ENCODE data around the gene ZNF212.
"Not testable (repeated sequence)": the region's sequence is repeated elsewhere in the genome, so short reads cannot be mapped to it uniquely, and the experiment has no call there.

Gene ZNF212

DNA sequence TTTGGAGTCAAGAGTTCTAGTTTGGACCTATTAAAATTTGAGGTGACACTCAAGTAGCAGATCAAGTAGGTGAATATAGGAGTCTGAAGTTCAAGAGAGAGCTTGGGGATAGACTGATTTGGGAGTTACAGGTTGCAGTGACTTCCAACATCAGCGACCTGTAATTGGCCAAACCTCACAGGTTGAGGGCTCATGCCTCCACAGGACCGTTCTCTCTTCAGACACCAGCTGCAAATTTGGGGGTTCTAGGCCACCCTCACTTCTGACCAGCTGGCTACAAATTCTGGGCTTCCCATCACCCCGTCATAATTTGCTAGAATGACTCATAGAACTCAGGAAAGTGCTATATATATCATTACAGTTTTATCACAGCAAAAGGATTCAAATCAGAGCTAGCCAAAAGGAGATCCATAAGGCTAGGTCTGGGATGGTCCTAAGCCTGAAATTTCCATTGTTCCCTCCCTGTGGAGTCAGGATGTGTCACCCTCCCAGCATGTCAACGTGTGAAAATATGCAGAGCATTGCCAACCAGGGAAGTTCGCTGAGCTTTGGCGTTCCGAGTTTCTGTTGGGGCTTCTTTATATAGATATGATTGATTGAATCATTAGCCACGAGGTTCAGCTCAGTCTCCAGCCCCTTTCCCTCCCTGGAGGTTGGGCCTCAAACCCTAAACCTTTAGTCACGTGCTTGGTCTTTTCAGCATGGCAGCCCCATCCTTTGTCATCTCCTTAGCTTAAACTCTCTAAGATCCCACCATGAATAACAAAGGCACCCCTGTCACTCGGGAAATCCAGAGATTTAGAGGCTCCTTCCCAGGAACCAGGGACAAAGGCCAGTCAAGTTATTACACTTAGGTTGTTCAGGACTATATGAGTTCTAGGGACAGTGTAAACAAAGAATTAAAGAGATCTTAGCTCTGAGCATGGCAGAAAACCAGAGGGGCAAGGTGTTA is 20.7 kb upstream of the ZNF212 start:
- no peak for DNase-seq (ENCODE audit: low read depth)

DNA sequence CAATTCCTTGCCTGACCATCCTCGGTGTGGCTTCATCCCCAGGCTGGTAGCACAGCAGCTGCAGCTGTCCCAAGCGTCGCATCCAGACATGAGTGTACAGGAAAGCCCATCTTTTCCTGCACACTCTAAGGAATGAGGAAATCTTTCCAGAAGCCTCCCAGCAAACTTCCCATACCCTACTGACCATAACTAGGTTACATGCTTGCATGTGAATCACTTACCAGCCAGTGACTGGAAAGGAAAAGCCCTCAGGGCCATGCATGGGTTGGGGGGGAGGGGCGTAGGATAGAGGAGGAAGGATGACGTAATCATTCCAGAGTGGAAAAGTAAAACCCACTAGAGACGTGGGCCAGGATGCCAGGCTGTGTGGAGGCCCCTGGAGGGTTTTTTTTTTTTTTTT is 18.9 kb upstream of the ZNF212 start:
- no peak for DNase-seq (ENCODE audit: low read depth)

DNA sequence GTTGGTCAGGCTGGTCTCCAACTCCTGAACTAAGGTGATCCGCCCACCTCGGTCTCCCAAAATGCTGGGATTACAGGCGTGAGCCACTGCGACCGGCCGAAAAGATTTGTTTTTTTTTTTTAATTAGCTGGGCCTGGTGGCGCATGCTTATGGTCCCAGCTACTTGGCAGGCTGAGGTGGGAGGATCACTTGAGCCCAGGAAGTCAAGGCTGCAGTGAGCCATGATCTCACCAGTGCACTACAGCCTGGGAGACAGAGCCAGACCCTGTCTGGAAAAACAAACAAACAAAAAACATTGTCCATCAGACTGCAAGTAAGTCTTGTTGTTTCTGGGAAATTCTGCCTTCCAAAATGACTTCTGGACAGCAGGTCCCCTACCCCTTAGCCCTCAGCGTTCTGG is 16.3 kb upstream of the ZNF212 start:
- DNase-seq (ENCODE audit: low read depth): no peak

DNA sequence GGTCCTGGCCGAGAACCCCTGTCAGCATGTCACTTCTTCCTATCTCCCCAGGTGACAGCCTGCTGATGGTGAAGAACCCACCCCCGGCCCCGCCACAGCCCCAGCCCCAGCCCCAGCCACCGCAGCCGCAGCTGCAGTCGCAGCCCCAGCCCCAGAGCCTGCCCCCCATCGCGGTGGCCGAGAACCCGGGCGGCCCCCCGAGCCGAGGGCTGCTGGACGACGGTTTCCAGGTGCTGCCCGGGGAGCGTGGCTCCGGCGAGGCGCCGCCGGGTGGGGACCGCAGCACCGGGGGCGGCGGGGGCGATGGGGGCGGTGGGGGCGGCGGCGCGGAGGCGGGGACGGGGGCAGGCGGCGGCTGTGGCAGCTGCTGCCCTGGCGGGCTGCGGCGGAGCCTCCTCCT is 15.7 kb upstream of the ZNF212 start:
- no peak for DNase-seq (ENCODE audit: low read depth)

DNA sequence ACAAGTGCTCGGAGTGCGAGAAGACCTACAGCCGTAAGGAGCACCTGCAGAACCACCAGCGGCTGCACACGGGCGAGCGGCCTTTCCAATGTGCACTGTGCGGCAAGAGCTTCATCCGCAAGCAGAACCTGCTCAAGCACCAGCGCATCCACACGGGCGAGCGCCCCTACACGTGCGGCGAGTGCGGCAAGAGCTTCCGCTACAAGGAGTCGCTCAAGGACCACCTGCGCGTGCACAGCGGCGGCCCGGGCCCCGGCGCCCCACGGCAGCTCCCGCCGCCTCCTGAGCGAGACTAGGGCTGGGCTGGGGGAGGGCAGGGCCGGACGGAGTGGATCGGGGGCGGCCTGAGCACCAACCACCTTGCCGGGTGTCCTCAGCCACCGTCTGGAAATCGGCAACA is 15.1 kb upstream of the ZNF212 start:
- DNase-seq (ENCODE audit: low read depth): no peak

DNA sequence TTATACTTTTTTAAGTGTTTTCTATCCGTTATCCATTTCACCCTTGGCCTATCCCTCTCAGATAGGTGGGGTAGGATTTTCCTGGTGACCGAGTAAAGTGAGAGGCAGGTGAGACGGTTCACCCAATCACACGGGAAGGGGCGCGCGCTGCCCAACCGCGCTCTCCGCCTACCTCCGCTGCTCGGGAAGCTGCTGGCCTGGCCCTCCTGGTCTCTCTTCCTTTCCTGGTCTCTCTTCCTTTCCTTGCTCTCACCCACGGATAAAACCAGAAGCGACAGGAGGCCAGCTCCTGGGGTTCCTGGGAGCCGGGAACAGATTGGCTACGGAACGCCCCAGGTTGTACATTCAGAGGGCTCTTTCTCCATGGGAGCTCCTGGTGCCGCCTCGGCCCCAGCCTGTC is 14.3 kb upstream of the ZNF212 start:
- DNase-seq (ENCODE audit: low read depth): no peak

DNA sequence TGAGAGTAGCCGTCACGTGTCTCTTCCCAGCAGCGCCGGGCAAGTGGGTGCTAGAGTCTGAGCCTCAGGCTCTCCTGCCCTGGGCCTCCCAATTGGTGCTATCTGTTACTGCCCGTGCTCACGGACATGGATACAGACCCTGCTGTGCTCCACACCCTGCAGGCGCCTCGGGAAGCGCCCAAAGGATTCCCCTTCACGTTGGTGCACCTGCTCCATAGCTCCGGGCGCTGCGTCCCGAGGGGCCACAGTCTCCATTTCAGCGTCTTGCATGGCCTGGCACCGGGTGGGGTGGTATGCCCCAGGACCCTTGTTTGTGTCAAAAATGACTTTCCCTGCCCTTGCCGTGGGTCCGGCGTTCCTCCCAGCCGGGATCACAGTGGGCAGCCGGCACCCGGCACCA is 13.8 kb upstream of the ZNF212 start:
- no peak for DNase-seq (ENCODE audit: low read depth)

DNA sequence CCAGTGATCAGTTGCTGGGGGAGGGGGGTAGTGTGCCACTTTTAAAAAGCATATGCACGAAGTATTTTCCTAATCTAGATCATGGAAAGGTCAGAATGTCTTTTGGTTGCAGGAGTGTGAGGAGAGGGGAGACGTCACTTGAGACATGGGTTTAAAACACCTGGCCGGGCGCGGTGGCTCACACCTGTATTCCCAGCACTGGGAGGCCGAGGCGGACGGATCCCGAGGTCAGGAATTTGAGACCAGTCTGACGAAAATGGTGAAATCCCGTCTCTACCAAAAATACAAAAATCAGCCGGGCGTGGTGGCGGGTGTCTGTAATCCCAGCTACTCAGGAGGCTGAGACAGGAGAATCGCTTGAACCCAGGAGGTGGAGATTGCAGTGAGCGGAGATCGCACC is 13.1 kb upstream of the ZNF212 start:
- DNase-seq (ENCODE audit: low read depth): not testable (repeated sequence)

DNA sequence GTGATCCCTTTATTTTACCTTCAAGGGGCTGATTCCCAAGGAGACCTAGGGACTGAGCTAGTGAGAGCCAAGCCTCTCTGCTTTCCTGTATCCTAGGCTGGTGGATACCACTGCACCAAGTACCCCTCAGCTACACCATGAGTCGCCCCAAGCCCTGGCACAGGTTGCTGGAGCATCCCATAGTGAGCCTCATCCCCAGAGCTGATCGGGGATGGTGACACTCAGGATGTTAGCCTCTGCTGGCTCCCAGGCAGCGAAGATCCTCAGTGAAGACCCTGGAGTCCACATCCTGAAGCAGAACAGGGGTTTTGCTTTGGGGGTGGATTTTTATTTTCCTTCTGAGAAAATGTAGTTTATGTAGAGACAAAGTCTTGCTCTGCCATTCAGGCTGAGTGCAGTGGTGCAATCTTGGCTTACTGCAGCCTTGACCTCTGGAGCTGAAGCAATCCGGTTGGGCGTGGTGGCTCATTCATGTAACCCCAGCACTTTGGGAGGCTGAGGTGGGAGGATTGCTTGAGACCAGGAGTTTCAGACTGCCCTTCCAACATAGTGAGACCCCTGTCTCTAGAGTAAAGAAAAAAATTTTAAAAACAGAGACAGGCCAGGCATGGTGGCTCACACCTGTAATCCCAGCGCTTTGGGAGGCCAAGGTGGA is 12.5 kb upstream of the ZNF212 start:
- DNase-seq (ENCODE audit: low read depth): no peak

DNA sequence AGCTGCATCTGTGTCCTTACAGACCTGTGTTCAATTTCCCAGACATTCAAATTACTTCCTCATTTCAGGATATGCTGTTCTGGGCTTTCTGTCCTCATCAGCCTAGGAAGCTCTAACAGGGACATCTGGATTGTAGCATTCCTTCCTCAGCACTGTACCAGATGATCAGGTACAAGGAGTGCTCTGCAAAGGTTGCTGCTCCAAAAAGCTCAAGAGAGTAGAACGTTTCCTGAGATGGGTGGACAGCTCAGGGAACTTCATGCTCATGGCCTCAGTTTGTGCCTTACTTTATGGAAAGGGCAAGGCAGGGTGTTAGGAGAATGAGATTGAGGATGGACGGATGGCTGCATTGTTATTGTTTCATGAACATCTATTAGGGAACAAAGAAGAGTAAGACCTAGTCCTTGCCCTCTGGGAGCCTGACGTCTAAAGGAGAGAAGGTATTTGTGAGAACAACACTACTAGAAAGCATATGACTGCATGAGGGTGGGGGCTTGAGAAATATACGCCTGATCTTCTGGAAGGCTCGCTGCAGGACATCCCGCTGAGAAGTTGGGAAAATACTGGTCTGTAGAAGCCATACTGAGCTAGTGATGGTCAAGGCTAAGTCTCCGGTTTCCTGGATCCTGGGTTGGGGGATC is 10.5 kb upstream of the ZNF212 start:
- no peak for DNase-seq (ENCODE audit: low read depth)

DNA sequence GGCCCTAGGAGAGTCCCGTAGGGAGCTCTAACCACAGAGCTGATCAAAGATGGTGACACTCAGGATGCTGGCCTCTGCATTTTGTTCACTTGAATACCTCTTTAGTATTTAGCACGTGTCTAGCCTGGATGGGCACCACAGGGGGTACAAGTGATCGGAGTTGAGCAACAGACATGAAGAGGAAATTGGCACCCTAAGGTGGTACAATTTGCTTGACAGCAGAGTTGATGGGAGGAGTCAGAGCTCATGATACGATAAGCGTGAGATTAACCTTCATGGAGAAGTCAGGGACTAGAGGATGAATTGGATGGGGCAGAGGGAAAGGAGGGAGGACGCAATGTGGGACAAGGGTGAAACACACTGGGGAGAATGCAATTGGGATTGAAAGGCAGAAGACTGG is 9.9 kb upstream of the ZNF212 start:
- no peak for DNase-seq (ENCODE audit: low read depth)

DNA sequence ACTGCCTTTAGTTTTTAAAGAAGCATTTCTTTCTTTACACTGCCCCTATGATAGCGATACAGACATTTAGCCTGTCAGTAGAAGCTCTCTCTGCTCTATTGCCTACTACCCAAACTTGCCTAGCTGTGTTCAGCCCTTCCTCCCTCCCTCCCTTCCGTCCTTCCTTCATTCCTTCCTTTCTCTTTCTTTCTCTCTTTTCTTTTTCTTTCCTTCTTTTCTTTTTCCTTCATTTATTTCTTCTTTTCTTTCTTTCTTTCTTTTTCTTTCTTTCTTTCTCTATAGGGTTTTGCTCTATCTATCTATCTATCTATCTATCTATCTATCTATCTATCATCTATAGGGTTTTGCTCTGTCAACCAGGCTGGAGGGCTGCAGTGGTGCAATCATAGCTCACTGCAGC is 7.1 kb upstream of the ZNF212 start:
- no peak for DNase-seq (ENCODE audit: low read depth)

DNA sequence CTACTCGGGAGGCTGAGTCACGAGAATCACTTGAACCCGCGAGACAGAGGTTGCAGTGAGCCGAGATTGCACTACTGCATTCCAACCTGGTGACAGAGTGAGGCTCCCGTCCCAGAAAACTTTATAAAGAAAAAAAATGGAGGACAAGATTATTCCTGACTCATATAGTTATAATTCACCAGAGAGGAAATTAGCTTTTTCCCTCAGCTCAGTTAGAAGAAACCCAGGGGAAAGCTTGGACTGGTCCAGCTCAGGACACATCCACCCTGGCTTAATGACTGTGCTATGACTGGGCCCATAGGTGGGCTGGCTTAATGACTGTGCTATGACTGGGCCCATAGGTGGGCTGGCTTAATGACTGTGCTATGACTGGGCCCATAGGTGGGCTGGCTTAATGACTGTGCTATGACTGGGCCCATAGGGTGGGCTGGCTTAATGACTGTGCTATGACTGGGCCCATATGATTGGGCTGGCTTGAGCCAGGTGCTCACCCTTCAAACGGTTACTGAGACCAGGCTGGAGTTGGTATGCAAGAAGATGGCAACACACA is 5.7 kb upstream of the ZNF212 start:
- not testable (repeated sequence) for DNase-seq (ENCODE audit: low read depth)

DNA sequence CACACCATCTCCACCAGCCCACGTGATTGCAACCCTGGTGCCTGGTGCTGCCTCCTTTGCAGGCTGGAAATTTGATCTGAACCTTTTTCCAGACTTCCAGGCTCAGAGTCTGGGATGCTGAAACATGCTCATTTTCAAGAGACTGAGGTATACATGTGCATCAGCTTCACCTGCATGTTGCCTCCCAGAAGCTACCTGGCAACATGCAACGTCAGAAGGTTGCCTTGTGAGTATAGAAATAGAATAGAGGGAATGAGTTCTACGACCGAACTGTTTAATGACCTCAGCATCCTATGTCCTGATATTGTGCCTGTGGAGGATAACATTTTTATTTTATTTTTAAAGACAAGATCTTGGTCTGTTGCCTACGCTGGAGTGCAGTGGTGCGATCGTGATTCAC is 1.9 kb upstream of the ZNF212 start:
- DNase-seq (ENCODE audit: low read depth): no peak

DNA sequence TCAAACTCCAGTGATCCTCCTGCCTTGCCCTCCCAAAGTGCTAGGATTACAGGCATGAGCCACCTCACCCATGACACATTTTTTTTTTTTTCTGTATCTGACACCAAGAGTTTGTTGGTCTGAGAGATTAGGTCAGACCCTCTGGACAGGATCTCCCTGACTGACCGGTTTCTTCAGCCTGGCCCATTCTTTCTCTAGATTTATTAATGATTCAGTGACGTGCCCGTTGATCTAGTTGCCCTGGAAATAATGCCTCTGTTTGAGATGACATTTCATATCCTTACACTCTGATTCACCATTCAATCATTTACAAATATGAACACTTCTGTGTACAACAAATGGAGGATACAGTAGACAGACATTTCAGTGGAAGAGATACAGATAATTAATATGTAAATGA is 1.4 kb upstream of the ZNF212 start:
- no peak for DNase-seq (ENCODE audit: low read depth)

DNA sequence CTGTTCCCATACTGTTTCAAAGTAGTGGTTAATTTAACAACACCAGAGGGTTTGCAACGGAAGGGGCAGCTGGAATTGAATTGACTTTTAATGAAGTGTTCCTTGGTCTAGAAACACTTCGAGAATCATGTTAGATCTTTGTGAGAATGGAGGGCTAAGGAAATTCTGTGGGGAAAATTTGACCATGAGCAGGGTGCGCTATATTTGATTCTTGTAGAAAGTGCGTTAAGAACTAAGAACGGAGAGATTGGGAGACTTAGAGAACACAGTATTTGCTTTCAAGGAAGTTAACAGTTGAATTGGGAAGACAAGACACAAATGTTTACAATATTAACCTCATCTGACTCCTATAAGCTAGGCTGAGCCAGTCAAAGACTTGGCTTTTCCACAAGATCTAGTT is 1.2 kb downstream of the ZNF212 start:
- DNase-seq (ENCODE audit: low read depth): no peak

DNA sequence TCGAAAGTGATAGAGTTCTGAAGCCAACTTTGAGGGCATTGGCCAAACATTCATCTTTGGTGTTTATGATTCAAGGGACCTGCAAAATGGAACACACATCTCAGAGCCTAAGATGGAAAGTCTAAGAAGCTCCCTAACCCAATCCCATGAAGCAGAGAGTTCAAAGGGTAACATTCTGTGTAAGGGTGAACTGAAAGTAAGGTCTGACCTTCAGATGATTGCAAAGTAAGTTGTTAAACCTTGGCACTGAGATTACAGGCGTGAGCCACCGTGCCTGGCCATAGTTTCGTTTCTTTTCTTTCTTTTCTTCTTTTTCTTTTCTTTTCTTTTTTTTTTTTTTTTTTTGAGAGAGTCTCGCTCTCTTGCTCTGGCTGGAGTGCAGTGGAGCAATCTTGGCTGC is 2.2 kb downstream of the ZNF212 start:
- no peak for DNase-seq (ENCODE audit: low read depth)

DNA sequence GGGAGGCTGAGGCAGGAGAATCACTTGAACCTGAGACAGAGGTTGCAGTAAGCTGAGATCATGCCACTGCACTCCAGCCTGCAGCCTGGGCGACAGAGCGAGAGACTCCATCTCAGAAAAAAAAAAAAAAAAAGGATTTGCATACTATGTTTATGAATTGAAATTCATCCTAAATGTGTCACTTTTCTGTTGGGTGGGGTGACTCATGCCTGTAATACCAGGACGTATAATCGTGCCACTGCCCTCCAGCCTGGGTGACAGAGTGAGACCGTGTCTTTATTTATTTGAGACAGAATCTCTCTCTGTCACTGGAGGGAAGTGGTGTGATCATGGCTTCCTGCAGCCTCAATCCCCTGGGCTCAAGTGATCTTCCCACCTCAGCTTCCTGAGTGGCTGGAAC is 5.8 kb downstream of the ZNF212 start:
- DNase-seq (ENCODE audit: low read depth): no peak

DNA sequence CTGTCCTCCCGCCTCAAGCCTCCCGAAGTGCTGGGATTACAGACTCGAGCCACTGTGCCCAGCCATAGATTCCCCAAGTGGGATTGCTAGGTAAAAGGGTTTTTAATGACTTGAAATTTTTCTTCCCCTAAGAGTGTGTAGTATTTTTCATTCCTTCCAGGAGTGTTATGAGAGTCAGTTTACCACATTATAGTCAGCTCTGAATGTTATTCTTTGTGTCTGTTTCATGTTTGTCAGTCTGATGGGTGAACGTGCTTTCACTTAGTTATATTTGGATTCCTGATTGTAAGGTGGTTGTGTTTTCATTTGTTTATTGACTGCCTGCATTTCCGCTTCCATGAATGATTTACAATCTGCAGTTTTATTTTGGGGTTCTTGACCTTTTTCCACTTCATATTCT is 6.3 kb downstream of the ZNF212 start:
- no peak for DNase-seq (ENCODE audit: low read depth)

DNA sequence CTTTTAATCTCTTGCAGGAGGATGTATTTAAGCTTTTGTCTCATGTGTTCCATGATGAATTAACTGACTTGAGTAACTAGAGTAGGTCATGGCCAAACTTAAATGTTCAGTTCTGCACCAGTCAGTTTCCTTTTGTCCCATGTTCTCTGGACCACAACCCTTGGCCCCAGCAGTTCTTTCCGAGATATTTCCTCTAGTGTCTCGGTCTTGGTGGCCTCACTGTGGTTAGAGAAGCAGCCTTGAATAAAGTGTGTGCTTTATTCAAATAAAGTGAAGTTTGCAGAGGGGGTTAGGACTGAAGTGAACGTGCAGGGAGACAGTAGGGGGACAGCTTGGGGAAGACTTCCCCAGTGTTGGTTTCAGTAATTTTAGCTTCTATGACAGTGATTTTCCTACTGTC is 9.3 kb downstream of the ZNF212 start:
- no peak for DNase-seq (ENCODE audit: low read depth)

DNA sequence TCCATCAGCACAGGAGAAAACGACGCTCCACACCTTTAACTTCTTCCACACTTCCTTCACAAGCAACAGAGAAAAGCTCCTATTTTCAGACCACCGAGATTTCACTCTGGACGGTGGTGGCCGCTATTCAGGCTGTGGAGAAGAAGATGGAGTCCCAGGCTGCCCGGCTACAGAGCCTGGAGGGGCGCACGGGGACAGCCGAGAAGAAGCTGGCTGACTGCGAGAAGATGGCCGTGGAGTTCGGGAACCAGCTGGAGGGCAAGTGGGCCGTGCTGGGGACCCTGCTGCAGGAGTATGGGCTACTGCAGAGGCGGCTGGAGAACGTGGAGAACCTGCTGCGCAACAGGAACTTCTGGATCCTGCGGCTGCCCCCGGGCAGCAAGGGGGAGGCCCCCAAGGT is 10.7 kb downstream of the ZNF212 start:
- not testable (repeated sequence) for DNase-seq (ENCODE audit: low read depth)

DNA sequence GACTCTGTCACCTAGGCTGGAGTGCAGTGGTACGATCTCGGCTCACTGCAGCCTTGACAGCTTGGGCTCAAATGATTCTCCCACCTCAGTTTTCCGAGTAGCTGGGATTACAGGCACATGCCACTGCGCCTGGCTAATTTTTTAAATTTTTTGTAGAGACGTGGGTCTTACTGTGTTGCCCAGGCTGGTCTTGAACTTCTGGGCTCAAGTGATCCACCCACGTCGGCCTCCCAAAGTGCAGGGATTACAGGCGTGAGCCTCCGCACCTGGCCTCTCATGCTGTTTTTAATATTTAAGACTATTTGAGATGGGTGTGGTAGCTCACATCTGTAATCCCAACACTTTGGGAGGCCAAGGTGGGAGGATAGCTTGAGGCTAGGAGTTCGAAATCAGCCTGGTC is 12.1 kb downstream of the ZNF212 start:
- DNase-seq (ENCODE audit: low read depth): not testable (repeated sequence)

DNA sequence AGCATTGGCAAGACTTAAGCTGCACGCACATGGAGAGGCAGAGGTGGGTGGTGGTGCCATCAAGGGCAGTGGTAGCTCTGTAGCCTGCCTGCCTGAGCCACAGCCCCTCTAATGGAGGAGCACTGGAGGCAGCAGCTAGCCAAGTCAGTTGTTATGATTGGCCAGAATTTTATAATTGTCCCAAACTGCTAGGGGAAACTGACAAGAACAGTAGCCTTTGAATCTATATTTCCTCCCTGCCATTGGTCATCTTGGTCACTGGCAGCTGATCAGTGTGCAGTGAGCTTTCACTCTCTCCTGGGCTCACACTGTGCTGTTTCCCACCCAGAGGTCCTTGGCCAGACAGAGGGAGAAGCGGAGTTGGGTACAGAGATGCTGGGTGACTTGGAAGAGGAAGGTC is 12.9 kb downstream of the ZNF212 start:
- no peak for DNase-seq (ENCODE audit: low read depth)

All from stimulated activated CD8-positive, alpha-beta memory T cell treated with anti-CD3 and anti-CD28 coated beads, Interleukin-15, amount 100 ng/mL, for 24 hours (primary cell).